Hematopoietic multipotent progenitor cell treated with erythropoietin and hydrocortisone succinate and interleukin-3 and kit ligand, for 8 days (in vitro differentiated cells): ENCODE results near the gene CRACR2B.

Experiments
- DNase-seq: peaks from one replicate; pipeline ENCODE4 v3.0.0-alpha.2; 2015

Gene CRACR2B

GRCh38 chr11:827146-827896 is 398 bp upstream of the CRACR2B start:
- no peak for DNase-seq

- no peak for DNase-seq
Observed at GRCh38 chr11:828506-829175, 922 bp downstream of the CRACR2B start.

- DNase-seq = peak; percentile 8
Observed at GRCh38 chr11:829176-829846, 1.6 kb downstream of the CRACR2B start.

- peak; percentile 1 for DNase-seq
Observed at GRCh38 chr11:829847-830294, 2.2 kb downstream of the CRACR2B start.

GRCh38 chr11:830295-831117 is 2.8 kb downstream of the CRACR2B start:
- DNase-seq = peak; percentile 66

- DNase-seq = no peak
Observed at GRCh38 chr11:831118-831864, 3.6 kb downstream of the CRACR2B start.

- no peak for DNase-seq
Observed at GRCh38 chr11:831961-832528, 4.3 kb downstream of the CRACR2B start.

GRCh38 chr11:832529-833113 is 4.9 kb downstream of the CRACR2B start, which contains the start of gene CD151:
Gene CD151, plus strand, starts transcription at chr11:832952. Its CDS starts 3,118 bp downstream, at chr11:836070.
- DNase-seq = peak; percentile 59

GRCh38 chr11:833114-833791 is 5.5 kb downstream of the CRACR2B start:
- peak; percentile 60 for DNase-seq

GRCh38 chr11:833849-834311 is 6.2 kb downstream of the CRACR2B start:
- DNase-seq = no peak

- DNase-seq = no peak
Observed at GRCh38 chr11:834371-835316, 6.9 kb downstream of the CRACR2B start.

- no peak for DNase-seq
Observed at GRCh38 chr11:836274-836673, 8.6 kb downstream of the CRACR2B start.

- no peak for DNase-seq
Observed at GRCh38 chr11:836700-837099, 9.0 kb downstream of the CRACR2B start.

GRCh38 chr11:837189-837989 is 9.7 kb downstream of the CRACR2B start:
- peak; percentile 61 for DNase-seq

- DNase-seq = no peak
Observed at GRCh38 chr11:837990-838307, 10.2 kb downstream of the CRACR2B start.

- DNase-seq = no peak
Observed at GRCh38 chr11:838441-839279, 10.9 kb downstream of the CRACR2B start.

GRCh38 chr11:839280-839623 is 11.5 kb downstream of the CRACR2B start:
- no peak for DNase-seq
